Right lobe of liver (tissue), 6 donors: ENCODE measurements around the gene STOX2. TPM values are rescaled to one million over a fixed set of nuclear protein-coding genes. Genes with fewer than 3 reads are reported as not detected.

Experiments
- ATAC-seq, 4 donors: fragments of 200-7000 bp; cut with Tn5 transposase; one replicate each; pipeline ENCODE4 v1.9.1; 2020; ENCODE audit warnings: mild to moderate bottlenecking in 4 of 4, moderate library complexity in 4 of 4
- DNase-seq, 3 donors: peaks; one replicate each; pipeline ENCODE4 v3.0.0-alpha.2; 2020
- H3K27ac ChIP-seq, 3 donors: fragments of 200-600 bp; one replicate each; pipeline ENCODE4 v1.8.0; 2022
- H3K27me3 ChIP-seq, 2 donors: fragments of 200-600 bp; one replicate each; pipeline ENCODE4 v1.8.0; 2022
- H3K36me3 ChIP-seq, 4 donors: fragments of 200-600 bp; sonication (generic) in 1 of 4; one replicate each; pipeline versions ENCODE4 v1.5.1 to v1.8.0; 2017 to 2022; ENCODE audit warnings: control low read depth in 1 of 4
- H3K4me1 ChIP-seq, 4 donors: fragments of 200-600 bp; sonication (generic) in 1 of 4; one replicate each; pipeline versions ENCODE4 v1.5.1 to v1.8.0; 2017 to 2022; ENCODE audit warnings: control low read depth in 1 of 4
- H3K4me3 ChIP-seq, 3 donors: fragments of 200-600 bp; one replicate each; pipeline ENCODE4 v1.8.0; 2022
- H3K9me3 ChIP-seq, 4 donors: fragments of 200-600 bp; sonication (generic) in 1 of 4; one replicate each; pipeline versions ENCODE4 v1.5.1 to v1.8.0; 2017 to 2022; ENCODE audit warnings: control low read depth in 1 of 4
- POLR2A ChIP-seq: fragments of 450-650 bp; IDR thresholded peaks from one replicate; pipeline ENCODE4 v1.6.1; 2017; ENCODE audit warnings: antibody characterized with exemption, mild to moderate bottlenecking
- WGBS: methylation state at CpG from one replicate; pipeline ENCODE4 v1.1.6; 2018; ENCODE audit warnings: low coverage, low lambda C conversion rate; ENCODE audit not compliant: insufficient coverage; ENCODE audit errors: missing lambda C conversion rate; 5-methylcytosine and 5-hydroxymethylcytosine counted together
- intact Hi-C, 2 donors: fragments of 100-400 bp; cut with DNase I; formaldehyde crosslinking; loops; one replicate each; pipeline versions ENCODE4 v1.11.2 to v1.14.1; 2022
- total RNA-seq, 6 experiments: library from RNA; depleted of rRNA in 2 of 6; stranded (reverse); fragments of >200 nt in 2 of 6; fragmentation: NEBNext Ultra II Directional in 3 of 6; extraction: Animal tissue kit (Norgen Biotek cat#: 25700) in 3 of 6; gene quantifications; one replicate each; pipeline versions ENCODE4 v1.1.0 to v1.2.4, GENCODE V29; 2016 to 2023
- TF ChIP-seq, protein P1 (sequence below), 4 donors: fragments of 200-600 bp in 3 of 4; fragments of 450-650 bp in 1 of 4; IDR thresholded peaks; one replicate each; pipeline versions ENCODE4 v1.5.1 to v1.8.0; 2016 to 2022; ENCODE audit warnings: antibody characterized with exemption in 4 of 4, mild to moderate bottlenecking in 2 of 4
- donor health status: DM: no; HTN: yes; CAD: no.
- donor health status: DM: no; HTN: no; CAD: no.
- donor health status: DM: no; HTN: no; CAD: no.
- donor health status: DM: no; HTN: yes; CAD: no.
- donor health status: DM: no; HTN: yes; CAD: no.

The STOX2 gene
- total RNA-seq, 6 experiments from 2014 or later, result 1.9 to 5.1 (median 3.2) TPM

DNA sequence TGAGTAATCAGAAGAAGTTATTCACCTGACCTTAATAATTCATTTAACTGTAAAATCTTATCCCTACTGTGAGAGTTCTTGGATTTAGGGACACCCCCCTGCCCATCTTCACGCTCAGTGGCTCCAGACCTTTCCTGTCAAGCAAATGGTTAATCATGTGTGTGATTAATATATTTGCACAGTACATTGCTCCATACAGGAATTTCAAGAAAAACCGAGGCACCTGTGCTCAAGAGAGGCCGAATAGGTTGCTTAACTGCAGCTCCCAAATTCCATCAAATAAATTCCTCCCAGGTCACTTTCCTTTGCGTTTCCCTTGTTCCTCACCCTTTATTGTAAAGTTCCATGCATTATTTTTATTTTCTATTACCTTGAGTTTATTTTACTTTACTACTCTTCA, 119.5 kb downstream of the STOX2 start:
- Histone ChIP-seq H3K4me1 (no peaks in the 10 kb centered on the region), H3K4me3 (no peak overlapping the region), H3K27ac (no peak overlapping the region), H3K9me3 (no peaks in the 10 kb centered on the region), H3K27me3 (no peaks in the 10 kb centered on the region), H3K36me3 (no peaks in the 10 kb centered on the region)
- intact Hi-C loops, result no loop called here
- TF ChIP-seq POLR2A, result no peak
- TF ChIP-seq, protein P1, sequence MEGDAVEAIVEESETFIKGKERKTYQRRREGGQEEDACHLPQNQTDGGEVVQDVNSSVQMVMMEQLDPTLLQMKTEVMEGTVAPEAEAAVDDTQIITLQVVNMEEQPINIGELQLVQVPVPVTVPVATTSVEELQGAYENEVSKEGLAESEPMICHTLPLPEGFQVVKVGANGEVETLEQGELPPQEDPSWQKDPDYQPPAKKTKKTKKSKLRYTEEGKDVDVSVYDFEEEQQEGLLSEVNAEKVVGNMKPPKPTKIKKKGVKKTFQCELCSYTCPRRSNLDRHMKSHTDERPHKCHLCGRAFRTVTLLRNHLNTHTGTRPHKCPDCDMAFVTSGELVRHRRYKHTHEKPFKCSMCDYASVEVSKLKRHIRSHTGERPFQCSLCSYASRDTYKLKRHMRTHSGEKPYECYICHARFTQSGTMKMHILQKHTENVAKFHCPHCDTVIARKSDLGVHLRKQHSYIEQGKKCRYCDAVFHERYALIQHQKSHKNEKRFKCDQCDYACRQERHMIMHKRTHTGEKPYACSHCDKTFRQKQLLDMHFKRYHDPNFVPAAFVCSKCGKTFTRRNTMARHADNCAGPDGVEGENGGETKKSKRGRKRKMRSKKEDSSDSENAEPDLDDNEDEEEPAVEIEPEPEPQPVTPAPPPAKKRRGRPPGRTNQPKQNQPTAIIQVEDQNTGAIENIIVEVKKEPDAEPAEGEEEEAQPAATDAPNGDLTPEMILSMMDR (IDR thresholded peaks at IDR 0.05), result no peak
- 55% methylated on average over 4 of the region's 4 CpGs for WGBS
- DNase-seq (no peak), ATAC-seq (no peak)

DNA sequence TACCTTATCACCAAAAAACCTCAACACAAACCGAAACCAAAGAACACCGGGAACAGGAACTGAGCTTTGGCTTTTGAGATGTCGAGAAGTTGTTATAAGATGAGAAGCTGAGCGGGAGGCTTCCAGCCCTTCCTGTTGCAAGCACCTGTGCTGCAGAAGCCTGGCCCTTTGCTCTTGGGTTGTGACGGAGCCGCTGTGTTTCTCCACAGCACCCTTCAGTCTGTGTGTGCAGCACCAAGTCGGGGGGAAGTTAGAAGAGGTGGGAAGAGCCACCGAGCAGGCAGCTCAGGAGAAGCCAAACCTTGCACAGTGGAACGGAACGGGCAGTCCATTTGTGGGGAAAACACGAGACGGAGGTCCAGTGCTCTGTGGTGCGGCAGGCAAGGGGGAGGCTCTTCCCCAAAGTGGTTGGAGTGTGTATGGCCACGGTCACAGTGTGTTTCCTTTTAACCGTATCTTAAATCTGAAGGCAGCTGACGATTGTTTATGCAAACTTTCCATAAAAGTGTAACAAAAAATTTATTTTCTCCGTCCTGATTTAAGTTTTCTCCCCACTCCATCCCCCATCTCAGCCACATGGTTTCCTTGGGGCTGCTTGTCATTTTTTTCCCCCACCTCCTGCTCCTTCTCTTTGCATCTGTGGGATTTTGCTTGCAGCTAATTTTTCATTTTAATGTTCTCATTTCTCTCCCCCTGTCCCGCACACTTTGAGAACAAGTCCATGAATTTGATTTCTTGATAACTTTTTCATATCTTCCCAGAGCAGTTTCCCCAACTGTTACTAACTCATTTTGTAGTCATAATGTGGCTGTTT, 123.7 kb downstream of the STOX2 start:
- no peak overlapping the region for H3K4me3 ChIP-seq
- intact Hi-C loops, result no loop called here
- no peaks in the 10 kb centered on the region for H3K9me3 ChIP-seq
- H3K4me1 ChIP-seq, result no peaks in the 10 kb centered on the region
- 48% methylated on average over 8 of the region's 18 CpGs for WGBS
- ATAC-seq (peak in 1 of 4 donors; percentile 27), DNase-seq (no peak)
- no peaks in the 10 kb centered on the region for H3K36me3 ChIP-seq
- H3K27ac ChIP-seq, result no peak overlapping the region
- H3K27me3 ChIP-seq, result no peaks in the 10 kb centered on the region
- no peak for TF ChIP-seq POLR2A
- TF ChIP-seq, protein P1 (IDR thresholded peaks at IDR 0.05), result no peak

DNA sequence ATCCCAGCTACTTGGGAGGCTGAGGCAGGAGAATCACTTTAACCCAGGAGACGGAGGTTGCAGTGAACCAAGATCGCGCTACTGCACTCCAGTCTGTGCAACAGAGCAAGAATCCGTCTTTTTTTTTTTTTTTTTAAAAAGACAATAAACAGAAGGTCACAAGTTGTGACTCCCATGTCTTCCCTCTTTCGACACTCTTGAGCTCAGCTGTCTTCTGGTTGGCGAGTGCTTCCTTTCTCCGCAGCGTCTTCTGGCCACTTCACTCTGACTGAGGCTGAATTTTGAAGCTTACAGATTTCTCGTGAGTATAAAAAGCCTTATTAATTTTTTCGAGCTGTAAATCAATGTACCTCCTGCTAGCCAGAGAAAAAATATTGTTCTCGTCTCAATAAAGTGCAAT, 124.9 kb downstream of the STOX2 start:
- Histone ChIP-seq H3K36me3 (no peaks in the 10 kb centered on the region), H3K27me3 (no peaks in the 10 kb centered on the region), H3K4me1 (no peaks in the 10 kb centered on the region), H3K27ac (no peak overlapping the region), H3K4me3 (no peak overlapping the region), H3K9me3 (no peaks in the 10 kb centered on the region)
- TF ChIP-seq, protein P1 (IDR thresholded peaks at IDR 0.05), result no peak
- no peak for TF ChIP-seq POLR2A
- no peak for DNase-seq
- no peak for ATAC-seq
- 68% methylated on average over 11 of the region's 11 CpGs for WGBS
- intact Hi-C loops, result no loop called here

DNA sequence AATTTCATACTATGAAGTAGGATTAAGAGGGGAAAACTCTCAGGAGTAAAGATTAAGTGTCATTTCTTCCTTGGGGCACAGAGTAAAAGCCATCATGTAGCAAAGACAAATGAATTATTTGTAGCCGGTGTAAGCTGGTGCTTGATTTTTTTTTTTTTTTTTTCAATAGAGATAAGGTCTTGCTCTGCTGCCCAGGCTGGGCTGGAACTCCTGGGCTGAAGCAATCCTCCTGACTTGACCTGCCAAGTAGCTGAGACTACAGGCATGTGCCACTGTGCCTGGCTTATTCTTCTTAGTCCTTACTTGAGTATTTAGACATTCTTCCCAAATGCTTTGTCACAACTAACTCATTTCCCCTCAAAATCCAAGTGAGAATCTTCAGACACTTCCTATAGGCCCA, 125.7 kb downstream of the STOX2 start:
- intact Hi-C loops, result no loop called here
- no peak for DNase-seq
- H3K27ac ChIP-seq, result no peak overlapping the region
- no CpG with 5 or more reads among the region's 1 CpG for WGBS
- no peak overlapping the region for H3K4me3 ChIP-seq
- H3K4me1 ChIP-seq, result no peaks in the 10 kb centered on the region
- H3K9me3 ChIP-seq, result no peaks in the 10 kb centered on the region
- TF ChIP-seq, protein P1 (IDR thresholded peaks at IDR 0.05), result no peak
- no peak for TF ChIP-seq POLR2A
- H3K36me3 ChIP-seq, result no peaks in the 10 kb centered on the region
- no peaks in the 10 kb centered on the region for H3K27me3 ChIP-seq
- ATAC-seq, result no peak
